ENCODE data around the gene SOCS6. TPM values are rescaled to one million over a fixed set of nuclear protein-coding genes. Genes with fewer than 3 reads are reported as not detected.

The SOCS6 gene
- total RNA-seq, 4 donors from 2014 or later = 38.8 to 60.1 (median 41.1) TPM

DNA sequence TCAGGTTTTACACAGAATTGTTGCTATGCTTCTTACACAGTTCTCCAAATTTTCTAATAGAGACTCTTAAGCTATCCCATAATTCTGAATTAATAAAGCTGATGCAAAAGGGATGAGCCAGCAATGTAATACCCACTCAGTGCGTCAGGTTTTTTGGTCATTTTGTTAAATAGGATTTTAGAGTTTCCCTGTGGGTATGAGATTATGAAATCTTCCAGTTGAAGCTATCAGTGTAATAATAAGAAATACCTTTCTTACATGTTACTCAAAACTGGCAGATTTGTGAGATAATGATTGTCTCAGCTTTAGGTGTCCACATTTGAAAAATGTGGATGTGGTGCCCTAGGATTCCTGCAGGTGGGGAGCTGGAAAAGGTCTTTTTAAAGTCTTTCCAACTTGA, 44.5 kb downstream of the SOCS6 start:
- no peak for DNase-seq
- Histone ChIP-seq H3K9me3 (peaks cover 0 to 4% (median 0%) of the 10 kb centered on the region in 4 donors), H3K27me3 (no peaks in the 10 kb centered on the region), H3K4me3 (no peak overlapping the region), H3K27ac (no peak overlapping the region), H3K36me3 (no peaks in the 10 kb centered on the region), H3K4me1 (no peaks in the 10 kb centered on the region)
- no peak for TF ChIP-seq POLR2A (IDR thresholded peaks at IDR 0.05)
- TF ChIP-seq, protein P1, sequence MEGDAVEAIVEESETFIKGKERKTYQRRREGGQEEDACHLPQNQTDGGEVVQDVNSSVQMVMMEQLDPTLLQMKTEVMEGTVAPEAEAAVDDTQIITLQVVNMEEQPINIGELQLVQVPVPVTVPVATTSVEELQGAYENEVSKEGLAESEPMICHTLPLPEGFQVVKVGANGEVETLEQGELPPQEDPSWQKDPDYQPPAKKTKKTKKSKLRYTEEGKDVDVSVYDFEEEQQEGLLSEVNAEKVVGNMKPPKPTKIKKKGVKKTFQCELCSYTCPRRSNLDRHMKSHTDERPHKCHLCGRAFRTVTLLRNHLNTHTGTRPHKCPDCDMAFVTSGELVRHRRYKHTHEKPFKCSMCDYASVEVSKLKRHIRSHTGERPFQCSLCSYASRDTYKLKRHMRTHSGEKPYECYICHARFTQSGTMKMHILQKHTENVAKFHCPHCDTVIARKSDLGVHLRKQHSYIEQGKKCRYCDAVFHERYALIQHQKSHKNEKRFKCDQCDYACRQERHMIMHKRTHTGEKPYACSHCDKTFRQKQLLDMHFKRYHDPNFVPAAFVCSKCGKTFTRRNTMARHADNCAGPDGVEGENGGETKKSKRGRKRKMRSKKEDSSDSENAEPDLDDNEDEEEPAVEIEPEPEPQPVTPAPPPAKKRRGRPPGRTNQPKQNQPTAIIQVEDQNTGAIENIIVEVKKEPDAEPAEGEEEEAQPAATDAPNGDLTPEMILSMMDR (IDR thresholded peaks at IDR 0.05) = no peak

DNA sequence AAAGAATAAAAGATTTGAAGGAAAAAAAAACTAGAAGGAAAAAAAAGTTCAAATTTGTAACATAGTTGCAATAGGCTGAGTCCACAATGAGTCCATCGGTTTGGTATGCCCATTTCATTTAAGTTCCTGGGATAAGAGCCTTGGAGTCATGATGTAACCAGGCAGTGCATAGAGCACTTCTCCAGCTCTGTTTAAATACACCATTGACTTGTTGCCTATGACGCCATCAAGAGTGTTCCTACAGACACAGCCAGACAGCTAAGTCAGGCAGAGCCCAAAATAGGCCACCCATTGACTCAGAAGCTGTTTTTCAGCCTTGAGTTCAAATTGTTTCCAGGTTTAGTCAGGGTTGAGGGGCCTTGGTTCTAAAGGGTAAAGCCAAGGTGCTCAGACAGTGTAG, 44.9 kb downstream of the SOCS6 start:
- Histone ChIP-seq H3K9me3 (peaks cover 0 to 8% (median 0%) of the 10 kb centered on the region in 4 donors), H3K27me3 (no peaks in the 10 kb centered on the region), H3K4me3 (no peak overlapping the region), H3K27ac (no peak overlapping the region), H3K36me3 (no peaks in the 10 kb centered on the region), H3K4me1 (no peaks in the 10 kb centered on the region)
- DNase-seq = no peak
- TF ChIP-seq POLR2A (IDR thresholded peaks at IDR 0.05) = no peak
- TF ChIP-seq, protein P1 (IDR thresholded peaks at IDR 0.05) = no peak

DNA sequence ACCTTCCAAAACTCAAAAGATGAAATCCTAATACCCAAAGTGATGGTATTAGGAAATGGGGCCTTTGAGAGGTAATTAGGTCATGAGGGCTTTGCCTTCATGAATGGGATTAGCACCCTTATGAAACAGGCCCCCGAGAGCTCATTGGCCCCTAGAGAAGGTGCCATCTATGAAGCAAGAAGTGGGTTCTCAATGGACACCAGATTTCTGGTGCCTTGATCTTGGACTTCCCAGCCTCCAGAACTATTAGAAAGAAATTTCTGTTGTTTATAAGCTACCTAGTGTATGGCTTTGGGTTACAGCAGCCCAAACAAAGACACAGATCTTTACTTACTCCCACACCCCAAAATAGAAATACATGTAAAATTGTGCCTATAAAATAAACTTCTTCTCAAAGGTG, 45.4 kb downstream of the SOCS6 start:
- H3K36me3 ChIP-seq = peaks cover 0 to 2% (median 0%) of the 10 kb centered on the region in 3 donors
- no peak overlapping the region for H3K27ac ChIP-seq
- H3K4me3 ChIP-seq = no peak overlapping the region
- TF ChIP-seq, protein P1 (IDR thresholded peaks at IDR 0.05) = no peak
- TF ChIP-seq POLR2A (IDR thresholded peaks at IDR 0.05) = no peak
- no peak for DNase-seq
- H3K4me1 ChIP-seq = no peaks in the 10 kb centered on the region
- no peaks in the 10 kb centered on the region for H3K27me3 ChIP-seq
- H3K9me3 ChIP-seq = peaks cover 0 to 8% (median 0%) of the 10 kb centered on the region in 4 donors

- no peak for DNase-seq
- peaks cover 0 to 6% (median 0%) of the 10 kb centered on the region in 3 donors for H3K36me3 ChIP-seq
- H3K4me1 ChIP-seq = no peaks in the 10 kb centered on the region
- H3K4me3 ChIP-seq = no peak overlapping the region
- TF ChIP-seq POLR2A (IDR thresholded peaks at IDR 0.05) = no peak
- TF ChIP-seq, protein P1 (IDR thresholded peaks at IDR 0.05) = no peak
- H3K9me3 ChIP-seq = peaks cover 0 to 8% (median 0%) of the 10 kb centered on the region in 4 donors
- H3K27ac ChIP-seq = no peak overlapping the region
- no peaks in the 10 kb centered on the region for H3K27me3 ChIP-seq
Observed at GRCh38 chr18:70334728-70335329, 46.0 kb downstream of the SOCS6 start.

- Histone ChIP-seq H3K27me3 (no peaks in the 10 kb centered on the region), H3K4me1 (no peaks in the 10 kb centered on the region), H3K27ac (no peak overlapping the region), H3K4me3 (no peak overlapping the region), H3K9me3 (peaks cover 0 to 8% (median 0%) of the 10 kb centered on the region in 4 donors), H3K36me3 (peaks cover 0 to 6% (median 0%) of the 10 kb centered on the region in 3 donors)
- no peak for TF ChIP-seq POLR2A (IDR thresholded peaks at IDR 0.05)
- TF ChIP-seq, protein P1 (IDR thresholded peaks at IDR 0.05) = no peak
- no peak for DNase-seq
Observed at GRCh38 chr18:70335892-70336726, 47.3 kb downstream of the SOCS6 start.
